Measurements from ENCODE around the gene LITAFD.

Gene LITAFD

GRCh38 chr16:8916541-8917225, 34.5 kb downstream of the LITAFD start:
- in situ Hi-C loops (cut with MboI; ENCODE audit: low sequenced_read_pairs): loop anchor here (25.0 kb wide), 1 partner anchor 196 kb away; no protein-coding TSS in a partner anchor

GRCh38 chr16:8917336-8917735, 35.2 kb downstream of the LITAFD start:
- in situ Hi-C loops (cut with MboI; ENCODE audit: low sequenced_read_pairs): loop anchor here (25.0 kb wide), 1 partner anchor 195 kb away; no protein-coding TSS in a partner anchor

DNA sequence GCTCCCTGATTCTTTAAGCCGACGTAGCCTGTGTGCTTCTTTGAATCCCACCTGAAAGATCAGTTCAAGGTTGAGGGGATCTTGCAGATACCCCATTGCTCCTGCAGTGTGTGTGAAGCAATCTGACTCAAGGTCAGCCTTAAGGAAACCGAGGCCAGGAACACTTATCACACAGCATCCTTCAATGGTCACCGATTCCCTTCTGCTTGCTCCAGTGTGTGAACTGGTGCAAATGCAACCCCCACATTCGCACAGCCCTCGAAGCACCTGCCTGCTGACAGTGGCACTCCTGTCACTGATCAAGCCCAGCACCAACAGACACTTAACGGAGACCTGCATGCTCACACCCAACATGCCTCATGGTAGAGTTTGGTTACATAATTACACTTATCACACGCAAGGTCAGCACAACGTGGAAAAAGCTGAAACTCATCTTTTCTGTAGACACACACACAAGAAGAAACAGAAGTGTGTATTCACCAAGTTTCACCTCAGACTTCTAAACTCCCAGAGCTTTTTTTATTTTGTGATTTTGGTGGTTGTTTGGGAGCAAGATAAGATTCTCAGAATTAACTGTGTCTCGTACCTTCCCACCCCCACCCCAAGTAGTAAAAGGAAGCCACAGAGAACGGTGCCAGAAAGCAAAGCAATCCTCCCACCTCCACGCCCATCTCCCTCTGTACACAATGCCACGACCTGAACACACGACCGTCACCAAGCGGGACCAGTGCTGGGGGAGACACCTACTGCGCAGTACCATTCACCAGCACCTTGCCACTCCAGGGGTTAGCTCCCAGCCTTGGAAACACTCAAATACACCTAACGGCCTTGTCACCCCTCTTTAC, 37.2 kb downstream of the LITAFD start:
- in situ Hi-C loops (cut with MboI; ENCODE audit: low sequenced_read_pairs): loop anchor here (25.0 kb wide), 1 partner anchor 193 kb away; no protein-coding TSS in a partner anchor

DNA sequence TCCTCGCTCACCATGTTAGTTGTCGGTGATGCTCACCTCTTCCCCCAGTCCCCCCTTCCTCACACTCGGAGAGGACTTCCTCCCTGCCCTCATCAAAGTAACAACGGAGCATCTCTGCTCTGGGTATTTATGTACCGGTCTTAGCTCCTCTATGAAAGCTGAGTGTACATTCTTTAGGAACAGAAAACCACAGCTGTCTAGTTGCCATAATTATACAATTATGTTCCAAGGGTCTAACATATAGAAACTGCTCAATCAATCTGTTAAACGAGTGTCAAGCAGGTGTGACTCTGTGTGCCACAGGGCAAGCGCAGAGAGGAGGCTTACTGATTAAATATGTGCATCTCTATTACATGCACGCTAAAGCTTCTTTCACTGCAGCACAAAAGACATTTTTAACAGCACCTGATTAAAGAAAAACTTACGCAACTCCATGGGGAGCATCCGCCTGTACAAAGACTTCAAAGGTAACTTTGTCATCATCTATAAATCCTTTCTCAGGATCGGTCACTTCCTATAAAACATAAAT, 37.8 kb downstream of the LITAFD start:
- in situ Hi-C loops (cut with MboI; ENCODE audit: low sequenced_read_pairs): loop anchor here (25.0 kb wide), 1 partner anchor 192 kb away; no protein-coding TSS in a partner anchor

DNA sequence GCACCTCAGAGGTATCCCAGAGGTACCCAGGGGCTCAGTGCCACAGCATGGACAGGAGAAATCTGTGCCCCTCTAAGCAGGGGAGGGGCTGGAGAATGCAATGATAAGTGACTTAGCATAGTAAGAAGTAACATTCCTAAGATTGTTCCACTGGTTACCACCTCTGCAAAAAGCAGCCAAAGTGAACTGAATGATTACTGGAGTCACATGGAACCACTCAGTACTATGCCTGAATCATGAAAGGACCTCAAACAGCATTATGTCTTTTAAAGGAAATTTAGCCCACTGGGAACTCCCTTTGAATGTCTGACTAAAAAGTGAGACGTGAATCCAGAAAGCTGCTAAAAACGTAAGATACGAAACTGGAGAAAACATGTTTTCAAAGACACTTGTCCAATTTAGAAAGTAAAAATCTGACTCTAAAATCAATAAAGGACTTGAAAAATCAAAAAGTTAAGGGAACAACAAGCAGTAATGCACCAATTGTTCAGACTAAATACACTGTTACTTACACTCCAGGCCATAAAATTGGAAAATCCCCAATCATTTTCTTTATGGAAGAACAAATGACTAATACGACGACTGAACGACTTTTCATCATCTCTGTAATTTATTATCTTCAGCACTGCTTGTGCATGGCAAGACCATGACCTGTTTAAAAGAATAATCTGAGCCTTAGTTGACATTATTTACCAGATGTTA, 38.6 kb downstream of the LITAFD start:
- in situ Hi-C loops (cut with MboI; ENCODE audit: low sequenced_read_pairs): loop anchor here (25.0 kb wide), 1 partner anchor 192 kb away; no protein-coding TSS in a partner anchor

- in situ Hi-C loops (cut with MboI; ENCODE audit: low sequenced_read_pairs): loop anchor here (25.0 kb wide), 1 partner anchor 191 kb away; no protein-coding TSS in a partner anchor
These were observed 39.3 kb downstream of the LITAFD start for GRCh38 chr16:8921347-8921984.

- in situ Hi-C loops (cut with MboI; ENCODE audit: low sequenced_read_pairs): loop anchor here (25.0 kb wide), 1 partner anchor 189 kb away; no protein-coding TSS in a partner anchor
These were observed 41.0 kb downstream of the LITAFD start for GRCh38 chr16:8923199-8923598.

- in situ Hi-C loops (cut with MboI; ENCODE audit: low sequenced_read_pairs): loop anchor here (25.0 kb wide), 1 partner anchor 188 kb away; no protein-coding TSS in a partner anchor
These were observed 42.1 kb downstream of the LITAFD start for GRCh38 chr16:8924214-8924613.

GRCh38 chr16:8925455-8925854, 43.3 kb downstream of the LITAFD start:
- in situ Hi-C loops (cut with MboI; ENCODE audit: low sequenced_read_pairs): no loop called here

GRCh38 chr16:8926827-8927226, 44.7 kb downstream of the LITAFD start:
- in situ Hi-C loops (cut with MboI; ENCODE audit: low sequenced_read_pairs): no loop called here

- in situ Hi-C loops (cut with MboI; ENCODE audit: low sequenced_read_pairs): no loop called here
These were observed 46.4 kb downstream of the LITAFD start for GRCh38 chr16:8928467-8928957.

DNA sequence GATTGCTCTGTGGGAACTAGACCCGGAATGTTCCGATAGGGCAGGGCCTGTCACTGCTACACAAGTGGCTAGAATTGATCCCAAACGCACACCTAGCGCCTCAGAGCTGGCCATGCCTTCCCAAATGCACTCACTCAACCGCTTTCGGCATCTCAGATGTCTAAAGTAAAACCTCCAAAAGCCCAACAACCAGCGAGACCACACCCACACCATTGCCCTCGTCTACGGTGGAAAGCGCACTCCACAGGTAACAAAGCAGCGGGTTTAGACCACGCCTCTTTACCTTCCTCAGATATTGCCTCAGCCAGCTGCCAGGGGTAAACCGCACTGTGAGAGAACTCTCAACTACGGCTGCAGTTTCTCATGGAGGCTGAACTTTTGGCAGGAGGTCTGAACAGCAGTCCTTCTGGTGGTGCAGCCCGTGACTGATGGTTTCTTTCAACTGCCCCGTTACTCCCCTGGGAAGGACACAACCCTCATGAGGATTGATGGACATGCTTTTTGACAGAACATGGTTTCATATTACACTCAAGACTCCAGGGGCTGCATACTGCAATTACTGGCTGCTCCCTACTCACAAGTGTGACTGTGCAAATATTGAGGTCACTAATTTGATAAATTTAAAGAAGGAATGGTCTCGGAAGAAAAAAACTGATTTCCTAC, 47.1 kb downstream of the LITAFD start:
- in situ Hi-C loops (cut with MboI; ENCODE audit: low sequenced_read_pairs): no loop called here

DNA sequence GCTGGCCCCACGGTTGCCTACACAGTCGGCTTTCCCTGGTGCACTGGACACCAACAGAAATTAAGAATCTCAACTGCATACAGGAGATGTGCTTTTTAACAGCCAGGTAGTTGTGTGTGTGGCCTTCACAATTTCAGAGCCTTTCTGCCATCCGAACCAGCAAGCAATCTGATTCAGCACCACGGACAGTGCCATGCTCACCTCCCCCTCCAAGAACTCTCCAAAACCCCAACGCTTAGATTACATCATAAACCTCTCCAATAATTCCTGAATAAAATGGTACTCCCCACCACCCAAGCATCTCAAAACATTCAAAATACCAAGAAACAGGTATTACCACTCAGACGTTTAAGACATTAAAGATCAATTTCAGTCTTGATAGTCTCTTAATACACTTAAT, 49.7 kb downstream of the LITAFD start:
- in situ Hi-C loops (cut with MboI; ENCODE audit: low sequenced_read_pairs): no loop called here

- in situ Hi-C loops (cut with MboI; ENCODE audit: low sequenced_read_pairs): no loop called here
These were observed 52.5 kb downstream of the LITAFD start for GRCh38 chr16:8934601-8935000.
